GM21381 (cell line): ENCODE data around the gene TCF4.

ENCODE experiments used
- ATAC-seq: cut with Tn5 transposase; IDR thresholded peaks from one replicate; pipeline ENCODE4 v1.9.1; 2021; ENCODE audit warnings: mild to moderate bottlenecking, moderate library complexity; ENCODE audit not compliant: unreplicated experiment

TCF4 gene

GRCh38 chr18:55447672-55448018 is 140.3 kb downstream of the TCF4 start:
- ATAC-seq, result no peak

- ATAC-seq, result no peak
Measured at GRCh38 chr18:55446996-55447671, 140.9 kb downstream of the TCF4 start.

GRCh38 chr18:55444536-55444935 is 143.5 kb downstream of the TCF4 start:
- no peak for ATAC-seq

GRCh38 chr18:55443776-55444175 is 144.2 kb downstream of the TCF4 start:
- no peak for ATAC-seq

GRCh38 chr18:55442561-55442960 is 145.4 kb downstream of the TCF4 start:
- no peak for ATAC-seq

GRCh38 chr18:55440988-55441387 is 147.0 kb downstream of the TCF4 start:
- ATAC-seq, result no peak

- no peak for ATAC-seq
Measured at GRCh38 chr18:55439056-55439455, 148.9 kb downstream of the TCF4 start.

- ATAC-seq, result no peak
Measured at GRCh38 chr18:55435592-55435991, 152.4 kb downstream of the TCF4 start.

GRCh38 chr18:55433648-55434047 is 154.3 kb downstream of the TCF4 start:
- no peak for ATAC-seq

GRCh38 chr18:55433140-55433539 is 154.9 kb downstream of the TCF4 start:
- ATAC-seq, result no peak

- ATAC-seq, result no peak
Measured at GRCh38 chr18:55432307-55433040, 155.5 kb downstream of the TCF4 start.

- ATAC-seq, result no peak
Measured at GRCh38 chr18:55430026-55430425, 158.0 kb downstream of the TCF4 start.

GRCh38 chr18:55427951-55428350 is 160.0 kb downstream of the TCF4 start:
- no peak for ATAC-seq

- no peak for ATAC-seq
Measured at GRCh38 chr18:55425698-55426097, 162.3 kb downstream of the TCF4 start.

- ATAC-seq, result no peak
Measured at GRCh38 chr18:55422456-55423180, 165.4 kb downstream of the TCF4 start.

- no peak for ATAC-seq
Measured at GRCh38 chr18:55421615-55422419, 166.2 kb downstream of the TCF4 start.

- no peak for ATAC-seq
Measured at GRCh38 chr18:55421308-55421614, 166.7 kb downstream of the TCF4 start.

- ATAC-seq, result no peak
Measured at GRCh38 chr18:55420665-55421307, 167.2 kb downstream of the TCF4 start.

- ATAC-seq, result no peak
Measured at GRCh38 chr18:55419947-55420664, 167.9 kb downstream of the TCF4 start.
